ENCODE data around the gene LTN1. TPM values are rescaled to one million over a fixed set of nuclear protein-coding genes. Genes with fewer than 3 reads are reported as not detected.

Gene LTN1
- polyA plus RNA-seq, 2 of the 4 experiments (the other 2 are of a cell fraction) = 6.9 to 12.3 TPM

GRCh38 chr21:29034678-29035077 is 42.0 kb upstream of the LTN1 start:
- FAIRE-seq (no peak), DNase-seq (ENCODE audit: low read depth in 1 of 2, low spot score in 1 of 2) (no peak), ATAC-seq (no peak)
- ChIA-PET CTCF (no interaction called here), POLR2A (no interaction called here)
- Histone ChIP-seq H3K9me3 (no peaks in the 10 kb centered on the region), H3K4me2 (no peak overlapping the region), H3K27ac (no peak overlapping the region), H3K4me1 (no peaks in the 10 kb centered on the region), H3K4me3 (no peak overlapping the region)
- WGBS (ENCODE audit: missing lambda C conversion rate) = 89% methylated on average over 1 of the region's 1 CpG
- TF ChIP-seq, protein P1, sequence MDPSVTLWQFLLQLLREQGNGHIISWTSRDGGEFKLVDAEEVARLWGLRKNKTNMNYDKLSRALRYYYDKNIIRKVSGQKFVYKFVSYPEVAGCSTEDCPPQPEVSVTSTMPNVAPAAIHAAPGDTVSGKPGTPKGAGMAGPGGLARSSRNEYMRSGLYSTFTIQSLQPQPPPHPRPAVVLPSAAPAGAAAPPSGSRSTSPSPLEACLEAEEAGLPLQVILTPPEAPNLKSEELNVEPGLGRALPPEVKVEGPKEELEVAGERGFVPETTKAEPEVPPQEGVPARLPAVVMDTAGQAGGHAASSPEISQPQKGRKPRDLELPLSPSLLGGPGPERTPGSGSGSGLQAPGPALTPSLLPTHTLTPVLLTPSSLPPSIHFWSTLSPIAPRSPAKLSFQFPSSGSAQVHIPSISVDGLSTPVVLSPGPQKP (IDR thresholded peaks at IDR 0.05; ENCODE audit: low read depth, low read length) = no peak
- TF ChIP-seq RNF2 (IDR thresholded peaks at IDR 0.05; ENCODE audit: borderline replicate concordance, low read depth) (no peak), NFE2L2 (conservative IDR thresholded peaks at IDR 0.05; ENCODE audit: low read length) (no peak), CHD2 (IDR thresholded peaks at IDR 0.05; ENCODE audit: low read length, partially characterized antibody) (no peak), PBX3 (IDR thresholded peaks at IDR 0.05) (no peak), REST (IDR thresholded peaks at IDR 0.05) (no peak), EP300 (IDR thresholded peaks at IDR 0.05) (no peak), CBX8 (IDR thresholded peaks at IDR 0.05) (no peak), KDM5A (IDR thresholded peaks at IDR 0.05) (no peak), E2F6 (IDR thresholded peaks at IDR 0.05; ENCODE audit: borderline replicate concordance, low read depth) (no peak), MAZ (IDR thresholded peaks at IDR 0.05; ENCODE audit: borderline replicate concordance, low read depth, low read length) (no peak), FOSL2 (IDR thresholded peaks at IDR 0.05) (no peak), FOSL2 (CRISPR knock-in tag; IDR thresholded peaks at IDR 0.05) (no peak), EHMT2 (IDR thresholded peaks at IDR 0.05; ENCODE audit: low read depth) (no peak), FOSB (CRISPR knock-in tag; IDR thresholded peaks at IDR 0.05) (no peak), FOXS1 (CRISPR knock-in tag; IDR thresholded peaks at IDR 0.05) (no peak), SREBF2 (IDR thresholded peaks at IDR 0.05) (no peak), BHLHE40 (IDR thresholded peaks at IDR 0.05; ENCODE audit: low read depth, low read length) (no peak), POLR2AphosphoS2 (conservative IDR thresholded peaks at IDR 0.05; ENCODE audit: low read length) (no peak)

- H3K27ac ChIP-seq = no peak overlapping the region
- H3K4me2 ChIP-seq = no peak overlapping the region
- ChIA-PET POLR2A (no interaction called here), CTCF (no interaction called here)
- no peaks in the 10 kb centered on the region for H3K9me3 ChIP-seq
- WGBS (ENCODE audit: missing lambda C conversion rate) = 82% methylated on average over 3 of the region's 3 CpGs
- no peak overlapping the region for H3K4me3 ChIP-seq
- FAIRE-seq (no peak), ATAC-seq (no peak), DNase-seq (ENCODE audit: low read depth in 1 of 2, low spot score in 1 of 2) (no peak)
- H3K4me1 ChIP-seq = no peaks in the 10 kb centered on the region
- TF ChIP-seq GATA3 (IDR thresholded peaks at IDR 0.05; ENCODE audit: borderline replicate concordance) = no peak
- TF ChIP-seq HES2 (IDR thresholded peaks at IDR 0.05) = no peak
- TF ChIP-seq MAFK (IDR thresholded peaks at IDR 0.05; ENCODE audit: partially characterized antibody) = no peak
- TF ChIP-seq BHLHE40 (IDR thresholded peaks at IDR 0.05; ENCODE audit: low read depth, low read length) = no peak
- no peak for TF ChIP-seq ZFP36 (IDR thresholded peaks at IDR 0.05; ENCODE audit: borderline replicate concordance, partially characterized antibody)
- no peak for TF ChIP-seq MAX (IDR thresholded peaks at IDR 0.05)
- TF ChIP-seq CEBPB (IDR thresholded peaks at IDR 0.05) = no peak
- TF ChIP-seq RARB (CRISPR knock-in tag; IDR thresholded peaks at IDR 0.05) = no peak
- TF ChIP-seq MYC (IDR thresholded peaks at IDR 0.05; ENCODE audit: borderline replicate concordance, low read length) = no peak
These were observed 41.2 kb upstream of the LTN1 start for GRCh38 chr21:29033871-29034270.

Measured in A549 (cell line).